ENCODE data around the gene KDF1. TPM values are rescaled to one million over a fixed set of nuclear protein-coding genes. Genes with fewer than 3 reads are reported as not detected.

KDF1 gene
- total and polyA plus RNA-seq, 2 experiments from 2014 or later, result 13.6 to 21.1 TPM

DNA sequence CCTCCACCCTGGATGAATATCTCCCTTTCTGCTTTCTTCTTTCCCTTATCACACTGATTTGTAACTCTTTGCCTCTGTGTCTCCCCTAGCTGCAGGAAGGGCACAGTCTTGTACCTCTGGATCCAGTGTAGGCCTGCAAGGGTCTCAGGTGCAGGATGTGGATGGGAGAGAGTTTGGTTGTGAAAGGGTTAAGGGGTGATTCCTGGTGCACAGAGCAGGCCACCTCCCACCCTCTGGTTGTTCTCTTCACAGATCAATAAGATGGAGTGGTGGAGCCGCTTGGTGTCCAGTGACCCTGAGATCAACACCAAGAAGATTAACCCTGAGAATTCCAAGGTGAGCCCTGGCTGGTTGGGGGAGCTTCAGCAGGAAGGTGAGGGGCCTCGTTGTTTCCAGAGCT is 15.1 kb downstream of the KDF1 start:
- Mint-ChIP-seq H3K4me3 (no peak overlapping the region), H3K27me3 (ENCODE audit: insufficient read depth, low read depth, poor library complexity) (peaks cover 12% of the 10 kb centered on the region), H3K36me3 (ENCODE audit: low read depth) (peaks cover 70% of the 10 kb centered on the region), H3K9me3 (no peaks in the 10 kb centered on the region), H3K4me1 (no peaks in the 10 kb centered on the region), H3K27ac (no peak overlapping the region)
- H3K27me3 ChIP-seq (ENCODE audit: insufficient read depth), result no peaks in the 10 kb centered on the region
- no peaks in the 10 kb centered on the region for H3K4me1 ChIP-seq (ENCODE audit: insufficient read depth)
- H3K4me2 ChIP-seq, result no peak overlapping the region
- H3K4me3 ChIP-seq, result no peak overlapping the region
- no peak overlapping the region for H2AFZ ChIP-seq
- no peaks in the 10 kb centered on the region for H3K9me2 ChIP-seq (ENCODE audit: insufficient read depth)
- H4K20me1 ChIP-seq (replicated peaks; ENCODE audit: insufficient read depth), result peaks cover 8% of the 10 kb centered on the region
- ATAC-seq (no peak), DNase-seq (ENCODE audit: low spot score) (no peak)
- H3K79me2 ChIP-seq (replicated peaks; ENCODE audit: insufficient read depth), result no peaks in the 10 kb centered on the region; the same call in none of the 2 replicates
- H3K27ac ChIP-seq (ENCODE audit: low read depth), result no peak overlapping the region
- TF ChIP-seq, protein P1, sequence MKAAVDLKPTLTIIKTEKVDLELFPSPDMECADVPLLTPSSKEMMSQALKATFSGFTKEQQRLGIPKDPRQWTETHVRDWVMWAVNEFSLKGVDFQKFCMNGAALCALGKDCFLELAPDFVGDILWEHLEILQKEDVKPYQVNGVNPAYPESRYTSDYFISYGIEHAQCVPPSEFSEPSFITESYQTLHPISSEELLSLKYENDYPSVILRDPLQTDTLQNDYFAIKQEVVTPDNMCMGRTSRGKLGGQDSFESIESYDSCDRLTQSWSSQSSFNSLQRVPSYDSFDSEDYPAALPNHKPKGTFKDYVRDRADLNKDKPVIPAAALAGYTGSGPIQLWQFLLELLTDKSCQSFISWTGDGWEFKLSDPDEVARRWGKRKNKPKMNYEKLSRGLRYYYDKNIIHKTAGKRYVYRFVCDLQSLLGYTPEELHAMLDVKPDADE (IDR thresholded peaks at IDR 0.05), result no peak
- TF ChIP-seq CREB1 (CRISPR knock-in tag; IDR thresholded peaks at IDR 0.05; ENCODE audit: low read depth) (no peak), ZNF331 (CRISPR knock-in tag; IDR thresholded peaks at IDR 0.05; ENCODE audit: low read depth) (no peak), STAT1 (IDR thresholded peaks at IDR 0.05; ENCODE audit: unreplicated experiment) (no peak), EZH2phosphoT487 (IDR thresholded peaks at IDR 0.05; ENCODE audit: unreplicated experiment) (no peak), NANOG (IDR thresholded peaks at IDR 0.05; ENCODE audit: borderline replicate concordance) (no peak), EZH2 (IDR thresholded peaks at IDR 0.05; ENCODE audit: low read depth, unreplicated experiment) (no peak), JUNB (IDR thresholded peaks at IDR 0.05; ENCODE audit: unreplicated experiment) (no peak), ZNF114 (CRISPR knock-in tag; IDR thresholded peaks at IDR 0.05) (no peak), POLR2AphosphoS5 (IDR thresholded peaks at IDR 0.05; ENCODE audit: low read depth) (no peak)
- TF ChIP-seq, protein P2, sequence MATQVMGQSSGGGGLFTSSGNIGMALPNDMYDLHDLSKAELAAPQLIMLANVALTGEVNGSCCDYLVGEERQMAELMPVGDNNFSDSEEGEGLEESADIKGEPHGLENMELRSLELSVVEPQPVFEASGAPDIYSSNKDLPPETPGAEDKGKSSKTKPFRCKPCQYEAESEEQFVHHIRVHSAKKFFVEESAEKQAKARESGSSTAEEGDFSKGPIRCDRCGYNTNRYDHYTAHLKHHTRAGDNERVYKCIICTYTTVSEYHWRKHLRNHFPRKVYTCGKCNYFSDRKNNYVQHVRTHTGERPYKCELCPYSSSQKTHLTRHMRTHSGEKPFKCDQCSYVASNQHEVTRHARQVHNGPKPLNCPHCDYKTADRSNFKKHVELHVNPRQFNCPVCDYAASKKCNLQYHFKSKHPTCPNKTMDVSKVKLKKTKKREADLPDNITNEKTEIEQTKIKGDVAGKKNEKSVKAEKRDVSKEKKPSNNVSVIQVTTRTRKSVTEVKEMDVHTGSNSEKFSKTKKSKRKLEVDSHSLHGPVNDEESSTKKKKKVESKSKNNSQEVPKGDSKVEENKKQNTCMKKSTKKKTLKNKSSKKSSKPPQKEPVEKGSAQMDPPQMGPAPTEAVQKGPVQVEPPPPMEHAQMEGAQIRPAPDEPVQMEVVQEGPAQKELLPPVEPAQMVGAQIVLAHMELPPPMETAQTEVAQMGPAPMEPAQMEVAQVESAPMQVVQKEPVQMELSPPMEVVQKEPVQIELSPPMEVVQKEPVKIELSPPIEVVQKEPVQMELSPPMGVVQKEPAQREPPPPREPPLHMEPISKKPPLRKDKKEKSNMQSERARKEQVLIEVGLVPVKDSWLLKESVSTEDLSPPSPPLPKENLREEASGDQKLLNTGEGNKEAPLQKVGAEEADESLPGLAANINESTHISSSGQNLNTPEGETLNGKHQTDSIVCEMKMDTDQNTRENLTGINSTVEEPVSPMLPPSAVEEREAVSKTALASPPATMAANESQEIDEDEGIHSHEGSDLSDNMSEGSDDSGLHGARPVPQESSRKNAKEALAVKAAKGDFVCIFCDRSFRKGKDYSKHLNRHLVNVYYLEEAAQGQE (IDR thresholded peaks at IDR 0.05; ENCODE audit: unreplicated experiment), result no peak
- TF ChIP-seq, protein P3, sequence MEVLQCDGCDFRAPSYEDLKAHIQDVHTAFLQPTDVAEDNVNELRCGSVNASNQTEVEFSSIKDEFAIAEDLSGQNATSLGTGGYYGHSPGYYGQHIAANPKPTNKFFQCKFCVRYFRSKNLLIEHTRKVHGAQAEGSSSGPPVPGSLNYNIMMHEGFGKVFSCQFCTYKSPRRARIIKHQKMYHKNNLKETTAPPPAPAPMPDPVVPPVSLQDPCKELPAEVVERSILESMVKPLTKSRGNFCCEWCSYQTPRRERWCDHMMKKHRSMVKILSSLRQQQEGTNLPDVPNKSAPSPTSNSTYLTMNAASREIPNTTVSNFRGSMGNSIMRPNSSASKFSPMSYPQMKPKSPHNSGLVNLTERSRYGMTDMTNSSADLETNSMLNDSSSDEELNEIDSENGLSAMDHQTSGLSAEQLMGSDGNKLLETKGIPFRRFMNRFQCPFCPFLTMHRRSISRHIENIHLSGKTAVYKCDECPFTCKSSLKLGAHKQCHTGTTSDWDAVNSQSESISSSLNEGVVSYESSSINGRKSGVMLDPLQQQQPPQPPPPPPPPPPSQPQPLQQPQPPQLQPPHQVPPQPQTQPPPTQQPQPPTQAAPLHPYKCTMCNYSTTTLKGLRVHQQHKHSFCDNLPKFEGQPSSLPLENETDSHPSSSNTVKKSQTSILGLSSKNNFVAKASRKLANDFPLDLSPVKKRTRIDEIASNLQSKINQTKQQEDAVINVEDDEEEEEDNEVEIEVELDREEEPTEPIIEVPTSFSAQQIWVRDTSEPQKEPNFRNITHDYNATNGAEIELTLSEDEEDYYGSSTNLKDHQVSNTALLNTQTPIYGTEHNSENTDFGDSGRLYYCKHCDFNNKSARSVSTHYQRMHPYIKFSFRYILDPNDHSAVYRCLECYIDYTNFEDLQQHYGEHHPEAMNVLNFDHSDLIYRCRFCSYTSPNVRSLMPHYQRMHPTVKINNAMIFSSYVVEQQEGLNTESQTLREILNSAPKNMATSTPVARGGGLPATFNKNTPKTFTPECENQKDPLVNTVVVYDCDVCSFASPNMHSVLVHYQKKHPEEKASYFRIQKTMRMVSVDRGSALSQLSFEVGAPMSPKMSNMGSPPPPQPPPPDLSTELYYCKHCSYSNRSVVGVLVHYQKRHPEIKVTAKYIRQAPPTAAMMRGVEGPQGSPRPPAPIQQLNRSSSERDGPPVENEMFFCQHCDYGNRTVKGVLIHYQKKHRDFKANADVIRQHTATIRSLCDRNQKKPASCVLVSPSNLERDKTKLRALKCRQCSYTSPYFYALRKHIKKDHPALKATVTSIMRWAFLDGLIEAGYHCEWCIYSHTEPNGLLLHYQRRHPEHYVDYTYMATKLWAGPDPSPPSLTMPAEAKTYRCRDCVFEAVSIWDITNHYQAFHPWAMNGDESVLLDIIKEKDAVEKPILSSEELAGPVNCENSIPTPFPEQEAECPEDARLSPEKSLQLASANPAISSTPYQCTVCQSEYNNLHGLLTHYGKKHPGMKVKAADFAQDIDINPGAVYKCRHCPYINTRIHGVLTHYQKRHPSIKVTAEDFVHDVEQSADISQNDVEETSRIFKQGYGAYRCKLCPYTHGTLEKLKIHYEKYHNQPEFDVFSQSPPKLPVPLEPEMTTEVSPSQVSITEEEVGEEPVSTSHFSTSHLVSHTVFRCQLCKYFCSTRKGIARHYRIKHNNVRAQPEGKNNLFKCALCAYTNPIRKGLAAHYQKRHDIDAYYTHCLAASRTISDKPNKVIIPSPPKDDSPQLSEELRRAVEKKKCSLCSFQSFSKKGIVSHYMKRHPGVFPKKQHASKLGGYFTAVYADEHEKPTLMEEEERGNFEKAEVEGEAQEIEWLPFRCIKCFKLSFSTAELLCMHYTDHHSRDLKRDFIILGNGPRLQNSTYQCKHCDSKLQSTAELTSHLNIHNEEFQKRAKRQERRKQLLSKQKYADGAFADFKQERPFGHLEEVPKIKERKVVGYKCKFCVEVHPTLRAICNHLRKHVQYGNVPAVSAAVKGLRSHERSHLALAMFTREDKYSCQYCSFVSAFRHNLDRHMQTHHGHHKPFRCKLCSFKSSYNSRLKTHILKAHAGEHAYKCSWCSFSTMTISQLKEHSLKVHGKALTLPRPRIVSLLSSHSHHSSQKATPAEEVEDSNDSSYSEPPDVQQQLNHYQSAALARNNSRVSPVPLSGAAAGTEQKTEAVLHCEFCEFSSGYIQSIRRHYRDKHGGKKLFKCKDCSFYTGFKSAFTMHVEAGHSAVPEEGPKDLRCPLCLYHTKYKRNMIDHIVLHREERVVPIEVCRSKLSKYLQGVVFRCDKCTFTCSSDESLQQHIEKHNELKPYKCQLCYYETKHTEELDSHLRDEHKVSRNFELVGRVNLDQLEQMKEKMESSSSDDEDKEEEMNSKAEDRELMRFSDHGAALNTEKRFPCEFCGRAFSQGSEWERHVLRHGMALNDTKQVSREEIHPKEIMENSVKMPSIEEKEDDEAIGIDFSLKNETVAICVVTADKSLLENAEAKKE (CRISPR knock-in tag; IDR thresholded peaks at IDR 0.05), result no peak
- peaks cover 28% of the 10 kb centered on the region for H3F3A ChIP-seq (replicated peaks; ENCODE audit: low read depth)
- H3K36me3 ChIP-seq (ENCODE audit: insufficient read depth), result peaks cover 35% of the 10 kb centered on the region
